ENCODE results near the gene CYFIP2.

The CYFIP2 gene

DNA sequence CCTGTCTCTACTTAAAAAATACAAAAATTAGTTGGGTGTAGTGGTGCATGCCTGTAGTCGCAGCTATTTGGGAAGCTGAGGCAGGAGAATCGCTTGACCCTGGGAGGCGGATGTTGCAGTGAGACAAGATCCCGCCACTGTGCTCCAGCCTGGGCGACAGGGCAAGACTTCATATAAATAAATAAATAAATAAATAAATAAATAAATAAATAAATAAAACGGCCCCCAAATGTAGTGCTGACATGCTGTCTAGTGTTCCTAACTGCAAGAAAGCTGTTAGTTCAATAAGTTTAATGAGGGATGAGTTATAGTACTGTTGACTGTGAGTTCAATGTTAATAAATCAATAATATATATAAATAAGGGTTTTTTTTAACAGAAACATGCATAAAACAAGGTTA lies 7.5 kb upstream of the CYFIP2 start:
- no peak for DNase-seq (ENCODE audit: low read depth)

DNA sequence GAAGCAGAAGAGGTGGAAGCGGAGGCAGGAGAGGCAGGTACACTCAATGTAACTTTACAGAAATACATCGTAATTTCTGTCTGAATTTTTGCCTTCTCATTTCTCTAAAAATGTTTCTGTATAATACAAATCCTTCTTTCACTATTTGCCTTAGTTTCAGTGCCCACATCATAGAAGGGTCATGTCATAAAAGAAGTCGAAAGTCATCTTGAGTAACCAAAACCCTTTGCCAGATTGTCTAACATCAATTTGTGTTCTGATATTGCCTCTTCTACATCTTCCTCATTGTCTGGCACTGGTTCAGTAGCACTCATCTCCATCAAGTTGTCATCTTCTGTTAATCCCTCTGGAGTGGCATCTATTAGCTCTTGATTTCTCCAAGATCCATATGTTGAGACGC lies 6.2 kb upstream of the CYFIP2 start:
- DNase-seq (ENCODE audit: low read depth) = no peak

DNA sequence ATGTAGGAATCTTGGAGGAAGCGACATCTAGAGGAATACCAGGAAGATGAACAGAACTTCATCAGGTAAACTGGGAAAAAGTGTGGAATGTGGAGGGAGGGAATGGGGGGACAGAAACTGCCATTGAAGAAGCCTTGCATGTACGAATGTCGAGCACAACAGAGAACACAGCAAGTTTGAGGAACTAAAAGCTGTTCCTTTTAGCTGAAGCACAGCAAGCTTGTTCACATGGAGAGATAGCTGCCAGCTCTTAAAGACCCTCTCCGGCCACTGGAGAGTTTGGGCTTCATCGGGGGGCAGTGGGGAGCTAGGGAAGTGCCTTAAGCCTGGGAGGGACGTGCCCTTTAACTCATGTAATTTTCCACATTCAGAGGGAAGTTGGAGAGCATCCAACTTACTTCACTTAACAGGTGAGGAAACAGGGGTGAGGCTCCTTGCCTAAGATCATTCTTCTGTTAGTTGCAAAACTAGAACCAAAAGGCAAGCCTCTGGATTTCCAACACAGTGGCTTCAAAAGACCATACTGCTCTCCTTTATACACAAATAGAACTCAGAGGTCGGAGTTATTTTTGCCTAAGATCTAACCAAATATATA lies 2.3 kb upstream of the CYFIP2 start:
- DNase-seq (ENCODE audit: low read depth) = no peak

DNA sequence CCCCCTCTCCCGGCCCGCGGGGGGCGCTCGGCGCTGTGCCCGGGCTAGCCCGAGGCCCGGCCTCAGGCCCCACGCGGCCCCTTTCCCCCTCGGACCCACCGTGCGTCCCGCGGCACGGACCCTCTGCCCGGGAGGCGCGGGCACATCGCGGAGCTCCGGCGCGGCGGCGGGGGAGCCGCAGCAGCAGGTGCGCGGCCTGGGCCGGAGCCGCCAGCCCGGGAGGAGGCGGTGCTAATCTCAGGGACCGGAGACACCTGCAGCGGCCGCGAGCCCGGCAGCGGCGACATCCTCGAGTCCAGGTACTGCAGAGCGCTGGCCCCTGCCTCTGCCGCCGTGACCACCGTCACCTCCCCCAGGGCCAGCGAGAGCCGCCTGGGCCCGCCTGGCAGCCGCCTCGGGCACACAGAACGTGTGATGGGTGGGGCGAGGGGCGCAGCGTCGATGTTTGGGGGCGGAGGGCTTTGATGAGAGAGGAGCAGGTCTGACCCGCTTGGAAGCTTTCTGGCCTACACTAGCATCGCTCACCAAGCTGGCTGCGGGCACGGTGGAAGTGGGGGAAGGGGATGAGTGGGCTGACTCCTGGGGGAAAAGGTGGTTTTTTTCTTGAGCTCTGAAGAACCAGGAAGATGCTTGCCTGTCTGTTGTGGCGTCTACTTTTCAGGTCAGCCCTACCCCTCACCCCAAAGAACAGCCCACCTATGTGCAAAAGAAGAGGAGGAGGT lies 524 bp downstream of the CYFIP2 start:
- DNase-seq (ENCODE audit: low read depth) = no peak

DNA sequence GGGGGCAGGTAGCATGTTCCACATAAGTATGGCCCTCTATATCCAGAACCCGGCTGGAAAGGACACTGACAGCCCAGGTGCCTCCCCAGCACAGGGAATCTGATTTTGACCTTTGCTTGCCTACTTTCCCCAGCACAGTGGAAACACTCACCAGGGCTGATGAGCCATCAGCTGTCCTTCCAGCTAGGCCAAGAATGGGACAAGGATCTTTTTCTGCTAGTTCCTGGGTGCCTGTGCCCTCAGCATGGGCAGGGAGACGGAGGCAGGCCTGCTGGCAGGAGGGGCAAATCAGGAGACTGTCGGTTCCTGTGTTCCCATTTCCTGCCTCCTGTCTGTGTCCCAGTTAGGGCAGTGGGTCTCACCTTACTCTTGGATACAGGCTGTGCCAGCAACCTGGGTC lies 1.1 kb downstream of the CYFIP2 start:
- DNase-seq (ENCODE audit: low read depth) = no peak

DNA sequence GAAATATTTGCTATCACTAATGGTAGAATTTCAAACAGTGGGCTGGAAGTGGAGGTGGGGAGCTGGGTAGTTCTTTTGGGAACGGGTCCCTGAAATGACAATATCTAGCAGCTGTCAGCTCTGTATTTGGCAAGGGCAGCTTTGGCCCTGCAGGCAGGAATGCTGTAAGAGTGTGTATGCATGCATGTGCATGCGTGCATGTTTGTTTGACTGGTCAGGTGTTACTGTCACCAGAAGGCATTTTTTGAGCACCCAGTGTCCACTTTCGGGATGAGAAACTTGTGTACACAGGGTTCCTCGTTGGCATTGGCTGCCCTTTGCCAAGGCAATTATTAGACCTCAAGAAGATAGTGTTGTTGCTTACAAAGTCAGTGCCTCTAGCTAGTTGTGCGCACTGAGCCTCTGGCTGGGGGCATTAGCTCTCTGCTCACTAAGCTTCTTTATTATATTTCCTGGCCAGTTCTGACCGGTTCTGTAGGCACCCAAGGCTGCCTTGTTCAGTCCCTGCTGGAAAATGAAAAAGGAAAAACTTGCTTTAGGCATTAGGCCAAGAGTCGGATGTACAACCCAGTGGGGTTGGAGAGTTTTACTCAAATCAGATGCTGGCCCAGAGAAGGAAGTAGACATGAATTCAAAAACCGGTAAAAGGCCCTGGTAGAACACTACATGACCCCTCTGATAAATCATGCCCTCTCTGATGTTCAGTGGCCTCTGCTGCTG lies 2.0 kb downstream of the CYFIP2 start:
- no peak for DNase-seq (ENCODE audit: low read depth)

DNA sequence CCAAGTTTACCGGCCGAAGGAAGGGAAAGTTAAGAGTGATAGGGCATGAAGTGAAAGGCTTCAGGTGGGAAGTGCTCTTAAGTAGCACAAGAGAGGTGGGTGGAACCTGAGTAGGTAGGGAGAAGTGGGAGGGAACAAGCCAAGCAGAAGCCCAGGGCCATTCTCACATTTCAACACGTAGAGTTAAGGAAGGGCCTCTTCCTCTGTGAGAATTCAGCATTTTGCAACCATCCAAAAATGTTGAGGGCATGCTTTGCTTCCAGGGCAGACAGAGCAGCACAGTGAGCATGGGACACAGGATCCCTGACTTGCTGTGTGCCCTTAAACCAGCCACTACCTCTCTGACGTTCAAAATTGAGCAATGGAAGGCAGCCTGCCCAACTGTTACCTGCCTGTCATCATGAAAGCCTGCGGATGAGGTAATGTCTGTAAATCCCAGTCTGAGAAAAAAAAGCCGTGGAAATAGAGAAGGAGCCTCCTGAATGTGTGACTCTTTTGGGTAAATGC lies 3.3 kb downstream of the CYFIP2 start:
- no peak for DNase-seq (ENCODE audit: low read depth)

DNA sequence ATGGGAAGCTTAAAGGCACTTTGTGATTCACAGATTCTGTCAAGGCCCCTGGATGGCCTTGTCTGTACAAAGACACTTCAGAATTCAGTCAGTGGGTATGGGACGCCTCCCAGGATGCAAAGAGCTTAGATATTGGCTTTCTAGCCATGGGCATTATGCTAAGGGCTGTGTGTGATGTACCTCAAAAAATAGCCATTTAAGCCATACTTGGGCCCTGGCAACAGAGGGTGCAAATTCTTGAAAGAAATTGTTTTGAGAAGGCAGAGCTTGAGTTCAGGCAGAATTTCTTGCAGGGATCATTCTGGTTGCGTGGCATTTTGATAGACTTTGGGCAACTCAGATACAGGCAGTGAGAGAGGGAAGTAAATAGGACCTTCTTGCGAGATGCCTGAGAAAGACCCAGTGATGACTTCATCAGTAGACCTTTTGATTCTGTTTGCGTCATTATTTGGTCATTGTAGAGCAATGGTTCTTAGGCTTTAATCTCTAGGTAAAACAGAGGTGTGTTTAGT lies 3.9 kb downstream of the CYFIP2 start:
- DNase-seq (ENCODE audit: low read depth) = no peak

DNA sequence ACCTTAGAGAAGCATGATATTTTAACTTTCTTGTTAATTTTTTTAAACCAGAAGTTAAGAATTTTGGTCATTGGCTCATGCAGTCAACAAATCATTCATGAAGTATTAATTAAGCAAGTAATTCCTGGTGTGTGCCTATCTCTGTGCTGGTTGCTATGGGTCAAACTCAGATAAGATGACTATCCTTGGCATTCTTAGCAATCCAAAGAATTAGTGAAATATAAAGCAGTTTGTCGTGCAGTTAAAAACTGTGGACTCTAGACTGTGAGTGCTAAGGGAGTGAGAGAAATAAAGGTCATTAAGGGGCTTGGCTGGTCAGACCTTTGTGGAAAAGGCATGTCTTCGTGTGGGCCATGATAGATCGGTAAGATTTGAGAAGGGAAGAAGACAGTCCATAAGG lies 4.8 kb downstream of the CYFIP2 start:
- DNase-seq (ENCODE audit: low read depth) = no peak

DNA sequence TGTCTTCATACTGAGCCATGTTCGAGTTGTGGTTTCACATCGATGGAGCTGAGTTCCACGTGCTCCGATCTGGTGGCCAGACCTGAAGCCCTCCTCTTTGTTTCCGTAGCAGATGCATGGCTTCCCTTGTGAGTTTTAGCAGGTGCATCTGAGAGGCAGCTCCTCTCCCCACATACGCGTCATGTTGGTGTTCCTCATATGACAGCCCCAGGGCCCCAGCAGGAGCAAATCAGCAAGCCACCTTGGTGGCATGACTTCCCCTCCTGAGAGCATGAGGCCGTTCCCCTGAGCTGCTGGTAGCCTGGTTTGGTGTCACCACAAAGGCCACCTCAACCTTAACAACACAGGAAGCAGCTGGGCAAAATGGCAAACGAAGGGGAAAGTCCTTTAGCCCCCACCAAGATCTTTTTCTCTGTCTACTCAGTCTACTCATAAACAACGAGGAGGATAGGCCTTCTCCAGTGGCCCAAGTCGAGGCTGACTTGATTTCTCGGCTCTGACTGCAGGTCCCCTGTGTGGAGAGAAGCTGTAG lies 5.9 kb downstream of the CYFIP2 start:
- DNase-seq (ENCODE audit: low read depth) = no peak

DNA sequence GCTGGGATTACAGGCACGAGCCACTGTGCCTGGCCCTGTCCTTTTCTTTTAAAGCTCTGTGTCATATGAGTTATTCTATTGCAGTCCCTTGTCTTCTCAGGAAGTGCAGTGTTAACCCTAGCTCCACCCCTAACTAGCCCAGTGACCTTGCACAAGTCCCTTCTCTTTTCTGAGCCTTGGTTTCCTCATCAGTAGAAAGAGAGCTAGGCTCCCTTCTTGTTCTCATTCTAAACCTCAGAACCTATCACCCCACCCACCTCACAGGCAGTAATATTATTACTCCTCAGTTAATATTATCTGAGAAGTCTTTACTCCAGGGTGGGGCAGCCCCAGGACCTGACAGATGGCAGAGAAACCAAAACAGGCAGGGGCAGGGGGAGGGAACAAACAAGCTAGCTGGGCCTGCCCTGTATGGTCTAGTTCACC lies 7.2 kb downstream of the CYFIP2 start:
- no peak for DNase-seq (ENCODE audit: low read depth)

DNA sequence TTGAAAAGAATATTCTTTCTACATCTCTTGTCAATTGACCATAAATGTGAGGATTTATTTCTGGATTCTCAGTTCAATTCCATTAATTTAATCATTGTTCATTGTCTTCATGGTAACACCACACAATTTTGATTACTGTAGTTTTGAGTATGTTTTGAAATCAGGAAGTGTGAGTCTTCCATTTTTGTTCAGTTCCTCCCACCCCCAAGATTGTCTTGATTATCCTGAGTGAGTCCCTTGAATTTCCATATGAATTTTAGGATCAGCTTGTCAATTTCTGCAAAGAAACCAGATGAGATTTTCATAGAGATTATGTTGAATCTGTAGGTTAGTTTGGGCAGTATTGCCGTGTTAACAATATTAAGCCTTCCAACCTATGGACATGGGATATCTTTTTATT lies 9.5 kb downstream of the CYFIP2 start:
- DNase-seq (ENCODE audit: low read depth) = no peak

DNA sequence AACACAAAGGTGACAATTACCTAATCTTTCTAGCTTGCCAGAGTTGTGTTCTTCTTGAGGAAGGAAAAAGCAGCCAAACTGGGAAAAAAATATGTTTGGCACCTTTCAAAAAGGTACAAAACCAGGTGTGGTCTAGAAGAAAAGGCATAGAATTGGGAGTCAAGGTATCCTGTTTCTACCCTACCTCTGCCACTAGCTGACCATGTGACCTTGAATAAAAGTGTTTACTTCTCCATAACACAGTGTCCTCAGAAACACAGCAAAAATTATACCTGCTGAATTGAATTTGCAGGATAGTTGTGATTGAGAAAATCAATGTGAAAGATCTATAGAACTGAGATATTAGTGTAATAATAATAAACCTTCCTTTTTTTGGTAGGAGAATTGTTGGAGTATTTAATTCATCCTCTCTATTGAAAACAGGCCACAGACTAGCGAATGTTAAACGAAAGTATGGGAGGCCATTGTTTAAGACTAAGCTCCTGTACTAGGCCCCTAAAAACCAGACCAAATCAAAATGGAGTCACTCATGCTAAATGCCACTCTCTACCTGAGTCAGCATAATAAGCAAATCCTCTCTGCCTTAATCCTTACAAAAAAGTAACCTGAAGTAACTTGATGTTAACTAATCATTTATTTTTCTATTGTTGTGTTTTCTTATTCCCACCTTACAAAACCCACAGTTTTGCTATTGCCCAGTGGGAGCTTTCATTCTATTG lies 12.6 kb downstream of the CYFIP2 start:
- no peak for DNase-seq (ENCODE audit: low read depth)

DNA sequence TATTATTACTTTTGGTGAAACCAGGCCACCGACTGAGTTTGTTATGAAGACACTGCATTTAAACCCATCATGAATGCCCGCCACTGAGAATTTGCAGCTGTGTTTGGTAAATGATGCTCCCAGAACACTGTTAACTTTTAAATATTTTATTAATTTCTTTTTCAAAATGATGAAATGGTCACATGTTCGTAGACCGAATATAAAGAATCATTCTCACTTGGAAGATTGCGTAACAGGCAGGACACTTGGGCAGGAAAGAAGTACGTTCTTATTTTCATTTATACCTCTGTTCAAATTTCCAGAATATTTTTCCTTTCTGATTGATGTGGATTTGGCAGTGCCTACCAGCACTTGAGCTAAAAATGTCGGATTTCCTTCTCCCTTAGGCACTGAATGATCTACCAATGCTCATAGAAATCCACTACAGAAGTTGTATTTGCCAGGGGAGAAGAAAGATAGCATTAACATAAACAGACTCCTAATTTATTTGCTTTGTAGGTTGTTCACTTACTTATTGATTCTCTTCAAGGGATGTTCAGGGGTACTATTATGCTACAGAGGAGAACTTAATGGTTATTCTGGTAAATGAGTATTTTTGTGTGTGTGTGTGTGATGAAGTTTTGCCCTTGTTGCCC lies 13.8 kb downstream of the CYFIP2 start:
- DNase-seq (ENCODE audit: low read depth) = no peak

DNA sequence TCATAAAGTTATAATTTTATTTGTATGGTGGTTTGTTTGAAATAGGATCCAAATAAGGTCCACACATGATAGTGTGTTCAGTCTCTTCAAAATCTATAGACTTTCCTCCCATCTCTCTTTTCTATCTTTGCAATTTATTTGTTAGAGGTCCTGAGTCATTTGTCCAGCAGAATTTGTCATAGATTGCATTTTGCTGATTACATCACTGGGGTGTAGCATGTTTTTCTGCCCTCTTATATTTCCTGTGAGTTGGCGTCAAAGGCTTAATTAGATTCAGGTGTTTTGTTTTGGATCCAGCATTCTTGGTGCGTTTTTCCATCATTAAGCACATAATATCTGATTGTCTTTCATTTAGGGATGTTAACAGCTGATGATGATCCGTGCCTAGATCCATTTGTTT lies 15.0 kb downstream of the CYFIP2 start:
- peak; percentile 47 for DNase-seq (ENCODE audit: low read depth)

DNA sequence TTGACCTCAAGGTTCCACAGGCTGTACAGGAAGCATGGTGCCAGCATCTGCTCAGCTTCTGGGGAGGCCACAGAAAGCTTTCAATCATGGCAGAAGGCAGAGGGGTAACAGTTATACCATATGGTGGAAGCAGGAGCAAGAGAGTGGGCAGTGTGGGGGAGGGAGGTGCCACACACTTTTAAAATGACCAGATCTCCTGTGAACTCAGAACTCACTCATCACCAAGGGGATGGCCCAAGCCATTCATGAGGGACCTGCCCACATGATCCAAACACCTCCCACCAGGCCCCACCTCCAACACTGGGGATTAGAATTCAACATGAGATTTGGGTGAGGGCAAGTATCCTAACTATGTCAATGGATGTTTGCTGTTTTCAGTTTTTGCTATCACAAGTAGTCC lies 16.2 kb downstream of the CYFIP2 start:
- no peak for DNase-seq (ENCODE audit: low read depth)

DNA sequence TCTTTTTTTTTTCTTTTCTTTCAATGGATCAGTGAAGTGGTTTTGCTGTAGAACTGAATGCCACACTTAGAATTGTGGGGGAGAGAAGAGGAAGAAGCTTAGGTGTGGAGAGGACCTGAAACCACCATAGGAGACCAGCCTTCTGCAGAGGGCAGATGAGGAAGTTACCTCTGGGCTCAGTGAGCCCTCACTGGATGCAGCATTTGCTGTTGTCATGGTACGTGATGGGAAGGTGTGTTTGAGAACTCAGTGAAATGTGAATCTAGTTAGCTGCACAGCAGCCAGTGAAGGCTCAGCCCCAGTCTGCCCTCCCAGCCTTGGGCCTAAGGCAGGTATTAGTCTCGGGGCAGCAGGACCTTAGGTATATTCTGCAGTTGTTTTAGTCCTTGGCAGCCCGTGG lies 17.5 kb downstream of the CYFIP2 start:
- DNase-seq (ENCODE audit: low read depth) = no peak

DNA sequence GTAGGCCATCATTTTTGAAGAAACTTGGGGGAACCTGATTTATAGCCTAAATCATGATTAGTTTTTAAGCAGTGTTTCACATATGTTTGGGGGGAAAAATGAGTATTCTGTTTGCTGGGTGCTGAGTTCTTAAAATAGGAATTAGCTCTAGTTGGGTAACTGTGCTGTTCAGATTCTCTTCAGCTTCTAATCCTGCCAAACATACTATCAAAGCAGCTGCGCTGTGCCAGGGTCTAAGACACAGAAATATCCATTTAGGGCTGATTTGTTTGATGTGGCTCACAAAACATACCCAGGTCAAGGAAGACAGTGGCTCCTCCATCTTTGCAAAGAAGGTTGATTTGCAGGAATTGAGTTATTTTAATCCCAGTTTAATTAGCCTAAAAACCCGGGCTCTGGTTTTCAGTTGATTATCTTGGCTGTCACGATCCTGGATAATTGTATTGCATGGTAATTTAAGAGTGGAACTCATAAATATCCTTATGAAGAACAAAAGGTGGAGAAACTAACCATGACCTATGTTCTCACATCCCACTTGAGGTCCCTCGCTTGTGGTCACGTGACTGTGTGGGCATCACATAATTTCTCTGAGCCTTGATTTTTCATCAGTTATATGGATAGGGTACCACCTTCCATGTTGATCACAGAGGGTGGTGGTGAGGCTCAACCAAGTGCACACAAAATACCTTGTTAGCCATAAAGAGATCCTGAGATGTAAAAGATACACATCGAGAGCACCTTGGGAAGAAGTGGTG lies 18.7 kb downstream of the CYFIP2 start:
- no peak for DNase-seq (ENCODE audit: low read depth)

DNA sequence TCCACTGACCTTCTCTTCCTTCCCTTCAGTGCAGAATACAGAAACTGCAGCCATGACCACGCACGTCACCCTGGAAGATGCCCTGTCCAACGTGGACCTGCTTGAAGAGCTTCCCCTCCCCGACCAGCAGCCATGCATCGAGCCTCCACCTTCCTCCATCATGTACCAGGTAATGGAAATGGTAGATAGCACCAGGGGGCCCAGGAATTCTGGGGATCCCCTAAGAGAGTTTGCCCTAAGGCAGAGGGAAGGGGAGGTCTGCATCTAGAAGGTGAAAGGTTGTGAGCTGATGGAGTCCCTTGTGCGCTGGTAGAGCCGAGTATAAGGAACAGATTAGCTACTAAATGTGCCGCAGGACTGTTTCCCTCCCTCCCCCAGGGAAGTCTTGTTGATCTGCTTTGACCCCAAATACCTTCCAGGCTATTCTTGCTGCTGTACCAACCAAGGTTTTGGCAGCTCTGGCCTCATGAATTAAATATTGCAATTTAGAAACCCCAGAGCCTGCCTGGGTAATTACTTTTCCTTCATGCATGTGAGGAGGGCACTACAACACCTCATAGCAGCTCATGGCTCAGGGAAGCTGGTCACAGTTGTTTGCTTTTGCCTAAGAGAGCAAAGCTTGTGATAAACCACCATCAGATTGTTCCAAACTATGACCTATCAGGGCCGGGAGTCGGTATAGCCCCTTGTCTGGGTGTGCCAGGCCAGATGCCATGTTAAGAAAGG lies 19.6 kb downstream of the CYFIP2 start:
- no peak for DNase-seq (ENCODE audit: low read depth)

DNA sequence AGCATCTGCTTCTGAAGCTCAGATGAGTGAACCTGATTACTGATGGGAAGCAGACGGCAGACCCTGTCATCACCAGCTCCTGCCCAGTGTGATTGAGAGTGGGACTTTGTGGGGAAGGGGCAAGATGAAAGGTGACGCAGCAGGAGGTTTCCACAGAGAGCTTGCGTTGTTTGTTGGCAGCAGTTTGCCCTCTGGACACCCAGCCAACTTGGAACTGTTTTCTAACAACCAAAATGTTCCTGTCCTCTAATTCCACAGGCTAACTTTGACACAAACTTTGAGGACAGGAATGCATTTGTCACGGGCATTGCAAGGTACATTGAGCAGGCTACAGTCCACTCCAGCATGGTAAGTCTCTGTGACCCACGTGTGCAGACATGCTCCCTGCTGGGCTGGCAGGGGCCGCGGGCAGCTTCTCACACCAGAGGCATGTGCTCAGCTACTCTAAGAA lies 20.9 kb downstream of the CYFIP2 start:
- no peak for DNase-seq (ENCODE audit: low read depth)
